ENCODE data around the gene ZBTB7B.

DNA sequence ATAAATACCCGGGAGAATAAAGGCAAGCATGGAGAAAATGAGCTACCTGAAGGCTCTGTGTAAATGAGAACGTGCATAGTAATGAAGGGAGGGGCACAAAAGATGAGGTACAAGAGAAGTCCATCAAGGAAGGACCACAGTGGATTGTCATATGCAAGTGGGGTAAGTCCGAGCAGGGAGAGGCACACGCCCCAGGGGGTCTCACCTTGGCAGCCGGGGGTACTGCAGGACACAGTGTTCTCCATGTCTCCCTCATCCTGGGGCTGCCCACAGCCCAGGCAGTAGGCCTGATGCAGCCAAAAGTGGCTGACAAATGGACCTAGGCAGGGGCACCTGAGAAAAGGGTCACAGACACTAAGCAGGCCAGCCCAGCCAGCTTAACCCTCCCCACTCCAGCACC lies 21.0 kb downstream of the ZBTB7B start:
- no peak for TF ChIP-seq POLR2A (IDR thresholded peaks at IDR 0.05)
- TF ChIP-seq, protein P1, sequence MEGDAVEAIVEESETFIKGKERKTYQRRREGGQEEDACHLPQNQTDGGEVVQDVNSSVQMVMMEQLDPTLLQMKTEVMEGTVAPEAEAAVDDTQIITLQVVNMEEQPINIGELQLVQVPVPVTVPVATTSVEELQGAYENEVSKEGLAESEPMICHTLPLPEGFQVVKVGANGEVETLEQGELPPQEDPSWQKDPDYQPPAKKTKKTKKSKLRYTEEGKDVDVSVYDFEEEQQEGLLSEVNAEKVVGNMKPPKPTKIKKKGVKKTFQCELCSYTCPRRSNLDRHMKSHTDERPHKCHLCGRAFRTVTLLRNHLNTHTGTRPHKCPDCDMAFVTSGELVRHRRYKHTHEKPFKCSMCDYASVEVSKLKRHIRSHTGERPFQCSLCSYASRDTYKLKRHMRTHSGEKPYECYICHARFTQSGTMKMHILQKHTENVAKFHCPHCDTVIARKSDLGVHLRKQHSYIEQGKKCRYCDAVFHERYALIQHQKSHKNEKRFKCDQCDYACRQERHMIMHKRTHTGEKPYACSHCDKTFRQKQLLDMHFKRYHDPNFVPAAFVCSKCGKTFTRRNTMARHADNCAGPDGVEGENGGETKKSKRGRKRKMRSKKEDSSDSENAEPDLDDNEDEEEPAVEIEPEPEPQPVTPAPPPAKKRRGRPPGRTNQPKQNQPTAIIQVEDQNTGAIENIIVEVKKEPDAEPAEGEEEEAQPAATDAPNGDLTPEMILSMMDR (IDR thresholded peaks at IDR 0.05), result no peak
